ENCODE data around the gene FGF22. TPM values are rescaled to one million over a fixed set of nuclear protein-coding genes. Genes with fewer than 3 reads are reported as not detected.
A peak's percentile ranks its signal among the peaks of the same experiment; 100 is the strongest.

The FGF22 gene
- total RNA-seq, 3 donors from 2014 or later (not counting 1 experiment from before 2014, with no cell fraction given), result 0.31 to 0.58 (median 0.41) TPM

DNA sequence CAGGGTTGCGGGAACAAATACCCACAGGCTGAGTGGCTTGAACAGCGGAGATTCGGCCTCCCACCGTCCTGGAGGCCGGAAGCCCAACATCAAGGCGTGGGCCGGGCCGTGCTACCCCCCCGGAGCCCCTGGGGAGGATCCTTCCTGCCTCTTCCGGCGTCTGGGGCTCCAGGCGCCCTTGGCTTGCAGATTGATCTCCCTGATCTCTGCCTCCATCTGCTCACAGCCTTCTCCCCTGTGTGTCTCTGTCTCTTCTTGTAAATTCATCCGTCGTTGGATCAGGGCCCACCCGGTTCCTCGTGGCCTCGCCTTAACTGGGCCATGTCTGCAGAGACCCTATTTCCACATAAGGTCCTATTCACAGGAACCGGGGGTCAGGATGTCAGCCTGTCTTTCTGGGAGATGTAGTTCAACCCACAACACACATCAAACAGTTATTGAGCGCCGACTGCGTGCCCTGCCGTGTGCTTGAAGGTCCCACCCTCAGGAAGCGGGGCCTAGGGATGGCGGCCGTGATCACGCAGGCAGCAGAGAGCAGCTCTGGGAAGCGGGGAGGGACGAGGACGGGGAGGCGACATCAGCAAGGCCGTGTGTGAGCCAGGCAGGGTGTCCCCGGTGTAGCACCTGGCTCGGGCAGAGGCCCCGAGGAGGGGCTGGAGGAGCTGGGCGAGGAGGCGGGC lies 28.7 kb upstream of the FGF22 start:
- 21% methylated on average over 36 of the region's 36 CpGs for WGBS (ENCODE audit: insufficient coverage)
- Histone ChIP-seq H3K4me3 (ENCODE audit: low read length) (peak overlapping the region; percentile 37), H3K4me1 (ENCODE audit: control insufficient read depth, insufficient read depth, low read length) (peaks cover 55% of the 10 kb centered on the region), H3K27me3 (ENCODE audit: control insufficient read depth, insufficient read depth, low read length) (peaks cover 4% of the 10 kb centered on the region), H3K27ac (ENCODE audit: low read length) (peak overlapping the region; percentile 74), H3K9me3 (ENCODE audit: control insufficient read depth, insufficient read depth, low read length) (no peaks in the 10 kb centered on the region), H3K36me3 (ENCODE audit: control insufficient read depth, insufficient read depth, low read length) (no peaks in the 10 kb centered on the region)
- Mint-ChIP-seq H3K4me1 (peaks cover 12 to 21% of the 10 kb centered on the region in 2 donors), H3K27ac (peak overlapping the region; percentile 59 to 84), H3K36me3 (no peaks in the 10 kb centered on the region), H3K27me3 (ENCODE audit: low read depth in 2 of 2) (peaks cover 3 to 7% of the 10 kb centered on the region in 2 donors), H3K4me3 (peak overlapping the region; percentile 82), H3K9me3 (no peaks in the 10 kb centered on the region)
- DNase-seq (peak in 1 of 2 donors; percentile 83), ATAC-seq (peak; percentile 41 to 49 (median 41))
- intact Hi-C loops (cut with micrococcal nuclease), result no loop called here
- TF ChIP-seq CTCF (IDR thresholded peaks at IDR 0.05), result no peak

DNA sequence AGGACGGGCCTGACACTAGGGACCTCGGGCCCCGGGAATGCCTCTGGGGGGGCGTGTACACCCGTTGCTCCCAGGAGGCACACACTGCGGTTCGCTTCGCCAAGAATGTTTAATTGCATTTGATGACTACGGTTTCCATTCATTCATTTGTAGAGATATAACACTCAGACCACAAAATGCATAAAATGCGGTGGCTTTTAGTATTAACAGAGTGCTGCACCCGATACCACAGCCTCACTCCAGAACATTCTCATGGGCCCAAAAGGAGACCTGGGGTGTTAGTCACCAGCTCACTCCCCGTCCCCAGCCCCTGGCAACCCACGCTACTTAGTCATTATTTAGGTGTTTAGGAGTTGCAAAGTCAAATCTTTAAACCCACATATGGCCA lies 28.2 kb upstream of the FGF22 start:
- intact Hi-C loops (cut with micrococcal nuclease), result no loop called here
- WGBS (ENCODE audit: insufficient coverage), result 25% methylated on average over 13 of the region's 13 CpGs
- H3K4me1 Mint-ChIP-seq, result peaks cover 12 to 21% of the 10 kb centered on the region in 2 donors
- peak overlapping the region; percentile 37 for H3K4me3 ChIP-seq (ENCODE audit: low read length)
- peaks cover 4% of the 10 kb centered on the region for H3K27me3 ChIP-seq (ENCODE audit: control insufficient read depth, insufficient read depth, low read length)
- no peaks in the 10 kb centered on the region for H3K9me3 ChIP-seq (ENCODE audit: control insufficient read depth, insufficient read depth, low read length)
- H3K27me3 Mint-ChIP-seq (ENCODE audit: low read depth in 2 of 2), result peaks cover 3 to 7% of the 10 kb centered on the region in 2 donors
- peak overlapping the region; percentile 74 for H3K27ac ChIP-seq (ENCODE audit: low read length)
- H3K36me3 ChIP-seq (ENCODE audit: control insufficient read depth, insufficient read depth, low read length), result no peaks in the 10 kb centered on the region
- H3K27ac Mint-ChIP-seq, result peak overlapping the region; percentile 59 to 84
- no peaks in the 10 kb centered on the region for H3K9me3 Mint-ChIP-seq
- ATAC-seq (peak; percentile 64 to 73 (median 72)), DNase-seq (peak; percentile 48 to 71)
- H3K36me3 Mint-ChIP-seq, result no peaks in the 10 kb centered on the region
- H3K4me3 Mint-ChIP-seq, result peak overlapping the region; percentile 82
- no peak for TF ChIP-seq CTCF (IDR thresholded peaks at IDR 0.05)
- peaks cover 55% of the 10 kb centered on the region for H3K4me1 ChIP-seq (ENCODE audit: control insufficient read depth, insufficient read depth, low read length)

DNA sequence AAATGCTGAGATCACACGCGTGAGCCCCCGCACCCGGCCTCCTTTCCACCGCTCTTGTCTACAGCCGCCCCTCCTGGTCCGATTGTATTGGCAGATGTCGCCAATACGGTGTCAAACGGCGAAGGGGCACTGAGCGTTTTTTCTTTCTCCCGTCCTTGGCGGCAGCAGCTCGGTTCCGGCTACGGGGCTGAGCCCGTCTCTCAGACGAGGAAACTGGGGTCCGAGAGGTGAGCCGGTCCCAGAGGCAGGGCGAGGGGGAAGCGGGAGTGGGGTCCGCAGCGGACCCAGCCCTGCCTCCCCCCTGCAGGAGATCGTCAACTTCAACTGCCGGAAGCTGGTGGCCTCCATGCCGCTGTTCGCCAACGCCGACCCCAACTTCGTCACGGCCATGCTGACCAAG lies 26.7 kb upstream of the FGF22 start:
- ATAC-seq (no peak), DNase-seq (no peak)
- Histone ChIP-seq H3K27me3 (ENCODE audit: control insufficient read depth, insufficient read depth, low read length) (peaks cover 4% of the 10 kb centered on the region), H3K27ac (ENCODE audit: low read length) (no peak overlapping the region), H3K4me3 (ENCODE audit: low read length) (no peak overlapping the region), H3K9me3 (ENCODE audit: control insufficient read depth, insufficient read depth, low read length) (no peaks in the 10 kb centered on the region), H3K4me1 (ENCODE audit: control insufficient read depth, insufficient read depth, low read length) (peaks cover 53% of the 10 kb centered on the region), H3K36me3 (ENCODE audit: control insufficient read depth, insufficient read depth, low read length) (no peaks in the 10 kb centered on the region)
- Mint-ChIP-seq H3K4me3 (no peak overlapping the region), H3K4me1 (peaks cover 12 to 21% of the 10 kb centered on the region in 2 donors), H3K9me3 (no peaks in the 10 kb centered on the region), H3K27me3 (ENCODE audit: low read depth in 2 of 2) (peaks cover 3 to 7% of the 10 kb centered on the region in 2 donors), H3K27ac (peak overlapping the region in 1 of 2 donors; percentile 36), H3K36me3 (no peaks in the 10 kb centered on the region)
- intact Hi-C loops (cut with micrococcal nuclease), result no loop called here
- TF ChIP-seq CTCF (IDR thresholded peaks at IDR 0.05), result no peak
- 77% methylated on average over 33 of the region's 33 CpGs for WGBS (ENCODE audit: insufficient coverage)

Measured in natural killer cell (primary cell).